IMR-90 (cell line): Measurements from ENCODE around the gene INAVA. TPM values are rescaled to one million over a fixed set of nuclear protein-coding genes. Genes with fewer than 3 reads are reported as not detected.

Experiments
- ATAC-seq: fragments of 200-7000 bp; cut with Tn5 transposase; 2 replicates; pipeline ENCODE4 v1.9.1; 2020; ENCODE audit warnings: low read depth, mild to moderate bottlenecking, moderate library complexity
- BruUV-seq: library from RNA; stranded (reverse); fragments of 400-500 nt; replicated peaks from 2 replicates; lab custom pipeline; 2021; lab: Mats Ljungman, UMichigan
- CTCF ChIA-PET: fragments of 300-600 bp; formaldehyde crosslinking; extraction: SDS; loops from one replicate; lab custom pipeline; 2021; ENCODE audit warnings: antibody characterized with exemption; lab: Yijun Ruan, JAX
- POLR2A ChIA-PET: fragments of 300-600 bp; sonication (Branson Sonifier 250); formaldehyde crosslinking; loops from one replicate; lab custom pipeline; 2022; ENCODE audit warnings: antibody characterized with exemption; ENCODE audit not compliant: unreplicated experiment; lab: Charles Lee
- DNase-seq: peaks from one replicate; pipeline ENCODE4 v3.0.0; 2013
- H2AFZ ChIP-seq: replicated peaks from 2 replicates; pipeline ENCODE3; 2013; ENCODE audit warnings: low read length, mild to moderate bottlenecking; ENCODE audit not compliant: poor library complexity
- H2AK5ac ChIP-seq: 2 replicates; pipeline ENCODE4 v1.6.1; 2013; ENCODE audit warnings: low read depth, low read length, inconsistent platforms
- H2AK9ac ChIP-seq: replicated peaks from 2 replicates; pipeline ENCODE3; 2013; ENCODE audit warnings: mild to moderate bottlenecking, low read depth, low read length, moderate library complexity; ENCODE audit not compliant: poor library complexity
- H2BK120ac ChIP-seq: 2 replicates; pipeline ENCODE4 v1.6.1; 2013; ENCODE audit warnings: low read depth, low read length, inconsistent platforms
- H2BK15ac ChIP-seq: 3 replicates; pipeline ENCODE4 v1.6.1; 2013; ENCODE audit warnings: low read depth, low read length, inconsistent platforms
- H2BK20ac ChIP-seq: 2 replicates; pipeline ENCODE4 v1.6.1; 2013; ENCODE audit warnings: low read depth, mild to moderate bottlenecking, inconsistent platforms, low read length, moderate library complexity
- H2BK5ac ChIP-seq: 2 replicates; pipeline ENCODE4 v1.6.1; 2013; ENCODE audit warnings: mild to moderate bottlenecking, low read depth, low read length, inconsistent platforms; ENCODE audit not compliant: poor library complexity, severe bottlenecking
- H3K14ac ChIP-seq: replicated peaks from 2 replicates; pipeline ENCODE4 v1.6.1; 2013; ENCODE audit warnings: low read depth, low read length, inconsistent platforms
- H3K18ac ChIP-seq: 2 replicates; pipeline ENCODE4 v1.6.1; 2013; ENCODE audit warnings: low read depth, low read length, control low read depth
- H3K23ac ChIP-seq: 2 replicates; pipeline ENCODE4 v1.6.1; 2013; ENCODE audit warnings: low read depth, low read length, inconsistent platforms
- H3K27ac ChIP-seq: 2 replicates; pipeline ENCODE4 v1.5.1; 2013; ENCODE audit warnings: mild to moderate bottlenecking, control low read depth, low read length; ENCODE audit not compliant: insufficient read depth
- H3K27me3 ChIP-seq: 2 replicates; pipeline ENCODE4 v1.6.1; 2013; ENCODE audit warnings: low read length; ENCODE audit not compliant: control insufficient read depth, insufficient read depth
- H3K36me3 ChIP-seq: 2 replicates; pipeline ENCODE4 v1.6.1; 2013; ENCODE audit warnings: low read length, mixed read lengths; ENCODE audit not compliant: control insufficient read depth, insufficient read depth
- H3K4ac ChIP-seq: 2 replicates; pipeline ENCODE4 v1.6.1; 2013; ENCODE audit warnings: low read depth, low read length, inconsistent platforms
- H3K4me1 ChIP-seq: 2 replicates; pipeline ENCODE4 v1.6.1; 2013; ENCODE audit warnings: low read length, mixed read lengths; ENCODE audit not compliant: control insufficient read depth, insufficient read depth
- H3K4me2 ChIP-seq: 2 replicates; pipeline ENCODE4 v1.6.1; 2013; ENCODE audit warnings: low read depth, mild to moderate bottlenecking, control low read depth, low read length, moderate library complexity
- H3K4me3 ChIP-seq: 2 replicates; pipeline ENCODE4 v1.5.1; 2013; ENCODE audit warnings: low read depth, mild to moderate bottlenecking, control low read depth, low read length, moderate library complexity; ENCODE audit not compliant: insufficient read depth
- H3K56ac ChIP-seq: 2 replicates; pipeline ENCODE4 v1.6.1; 2013; ENCODE audit warnings: low read length, inconsistent platforms; ENCODE audit not compliant: insufficient read depth; ENCODE audit errors: extremely low read depth
- H3K79me1 ChIP-seq, 2 experiments: 2 replicates each; pipeline ENCODE4 v1.6.1; 2013; ENCODE audit warnings: low read length in 2 of 2, inconsistent platforms in 1 of 2, low read depth in 1 of 2
- H3K9ac ChIP-seq: 2 replicates; pipeline ENCODE4 v1.6.1; 2013; ENCODE audit warnings: low read depth, low read length, control low read depth
- H3K9me1 ChIP-seq: 2 replicates; pipeline ENCODE4 v1.6.1; 2013; ENCODE audit warnings: low read length, inconsistent platforms; ENCODE audit not compliant: insufficient read depth
- H3K9me3 ChIP-seq: 2 replicates; pipeline ENCODE4 v1.6.1; 2013; ENCODE audit warnings: low read length; ENCODE audit not compliant: control insufficient read depth, insufficient read depth
- H4K20me1 ChIP-seq: 2 replicates; pipeline ENCODE4 v1.6.1; 2013; ENCODE audit warnings: low read length, inconsistent platforms; ENCODE audit not compliant: insufficient read depth
- H4K5ac ChIP-seq: 2 replicates; pipeline ENCODE4 v1.6.1; 2013; ENCODE audit warnings: mild to moderate bottlenecking, low read depth, low read length, control low read depth
- H4K8ac ChIP-seq, 2 experiments: 2 replicates each; pipeline ENCODE4 v1.6.1; 2013; ENCODE audit warnings: low read depth in 2 of 2, low read length in 2 of 2, control low read depth in 1 of 2, inconsistent platforms in 1 of 2
- H4K91ac ChIP-seq: 2 replicates; pipeline ENCODE4 v1.6.1; 2013; ENCODE audit warnings: low read depth, low read length, inconsistent platforms; ENCODE audit not compliant: insufficient read depth
- CEBPB ChIP-seq: IDR thresholded peaks from 2 replicates; pipeline ENCODE4 v1.6.1; 2012; ENCODE audit warnings: low read depth, low read length, improper control_type of control experiment
- FOS ChIP-seq: fragments of 150-350 bp; IDR thresholded peaks from 2 replicates; pipeline ENCODE4 v1.6.1; 2016; ENCODE audit warnings: low read depth, low read length
- WGBS, 2 experiments: methylation state at CpG; one replicate each; pipeline versions ENCODE4 v1.1.5 to v1.1.7; 2013; ENCODE audit warnings: missing lambda C conversion rate in 2 of 2; ENCODE audit not compliant: insufficient read length in 1 of 2; ENCODE audit errors: extremely low coverage in 2 of 2; 5-methylcytosine and 5-hydroxymethylcytosine counted together
- dilution Hi-C: fragments of 300-500 bp; cut with HindIII; formaldehyde crosslinking; loops from one replicate; pipeline ENCODE4 v1.14.3; 2018; ENCODE audit warnings: low sequenced_read_pairs; ENCODE audit not compliant: unreplicated experiment
- in situ Hi-C: fragments of 300-500 bp; cut with MboI; formaldehyde crosslinking; loops from 3 replicates; pipeline ENCODE4 v1.14.3; 2019; ENCODE audit warnings: low sequenced_read_pairs, inconsistent platforms, mixed read lengths
- intact Hi-C: fragments of 100-400 bp; cut with micrococcal nuclease; formaldehyde crosslinking; loops from 2 replicates; pipeline ENCODE4 v1.10.0; 2022
- polyA plus RNA-seq, 3 experiments: library from polyadenylated mRNA; depleted of rRNA; stranded (reverse); fragments of >200 nt; gene quantifications; 2 replicates each; pipeline ENCODE4 v1.2.3, GENCODE V29; 2012; ENCODE audit warnings: low replicate concordance in 1 of 3
- total RNA-seq: library from RNA; depleted of rRNA; stranded (reverse); fragments of >200 nt; gene quantifications from 2 replicates; pipeline ENCODE4 v1.2.3, GENCODE V29; 2012

Gene INAVA
- total and polyA plus RNA-seq, 2 of the 4 experiments (the other 2 are of a cell fraction) = under 0.01 to 0.07 TPM

DNA sequence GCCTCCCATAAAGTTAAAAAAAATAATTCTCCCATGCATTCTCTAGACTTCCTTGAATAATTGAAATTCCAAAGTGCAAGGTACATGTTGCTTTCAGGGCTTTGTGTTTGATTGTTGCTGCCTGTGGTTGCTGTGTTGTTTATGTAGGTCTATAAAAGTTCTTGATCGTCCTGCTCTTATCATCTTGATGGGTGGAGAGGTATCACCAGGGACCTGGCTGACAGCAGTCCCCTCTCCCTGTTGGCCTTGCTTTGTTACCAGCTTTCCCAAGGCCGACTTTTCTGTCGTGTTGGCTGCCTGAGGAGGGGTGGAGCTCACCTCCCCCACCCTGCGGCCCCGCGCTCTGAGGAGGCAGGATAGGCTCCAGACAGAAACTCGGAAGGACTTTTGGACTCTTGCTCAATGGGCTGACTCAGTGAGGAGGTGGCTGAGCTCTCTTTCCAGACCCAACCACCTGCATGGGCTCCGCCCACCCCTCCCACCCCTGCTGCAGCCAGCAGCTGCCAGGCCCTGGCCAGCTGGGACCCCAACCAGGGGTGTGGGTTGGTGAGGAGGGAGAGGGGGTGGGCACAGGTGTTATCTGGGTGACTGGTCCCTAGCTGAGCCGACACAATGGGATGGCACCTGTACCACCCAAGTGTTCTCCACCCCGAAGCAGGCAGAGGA is 2.0 kb downstream of the INAVA start:
- DNase-seq (no peak), ATAC-seq (no peak)
- no peak overlapping the region for H3K18ac ChIP-seq
- H2AFZ ChIP-seq = no peak overlapping the region
- no peak overlapping the region for H2BK15ac ChIP-seq
- H2AK9ac ChIP-seq = no peak overlapping the region
- 0 out of 2 replicates have a peak, but pooled peaks have one; percentile 2 for TF ChIP-seq CEBPB
- no peak for TF ChIP-seq FOS
- no peak overlapping the region for H4K91ac ChIP-seq
- H3K79me1 ChIP-seq = no peaks in the 10 kb centered on the region
- H3K9me3 ChIP-seq = no peaks in the 10 kb centered on the region
- H3K36me3 ChIP-seq = no peaks in the 10 kb centered on the region
- no peak overlapping the region for H3K27ac ChIP-seq
- H3K4me2 ChIP-seq = no peak overlapping the region
- H4K20me1 ChIP-seq = no peaks in the 10 kb centered on the region; the same call in 1 of the 2 replicates
- no peak overlapping the region for H3K56ac ChIP-seq
- peaks cover 2% of the 10 kb centered on the region; the same call in 1 of the 2 replicates for H3K4me1 ChIP-seq
- no peak overlapping the region for H4K5ac ChIP-seq
- in situ Hi-C loops (no loop called here), intact Hi-C loops (no loop called here), dilution Hi-C loops (no loop called here)
- H3K23ac ChIP-seq = no peak overlapping the region
- no CpG with 5 or more reads among the region's 10 CpGs for WGBS, 2 experiments
- no peak overlapping the region for H3K4me3 ChIP-seq
- ChIA-PET POLR2A (interaction anchor here (0.6 kb wide), 1 partner anchor 11 kb away, joined by 4 read pairs; no protein-coding TSS in a partner anchor), CTCF (interaction anchor here (0.6 kb wide), 1 partner anchor 446 kb away, joined by 3 read pairs; no protein-coding TSS in a partner anchor)
- no peak overlapping the region for H3K9ac ChIP-seq
- H2BK120ac ChIP-seq = no peak overlapping the region
- peaks cover 3% of the 10 kb centered on the region; the same call in 1 of the 2 replicates for H3K9me1 ChIP-seq
- no peak overlapping the region for H2BK5ac ChIP-seq
- H2AK5ac ChIP-seq = no peak overlapping the region
- H3K14ac ChIP-seq = no peak overlapping the region
- no peak overlapping the region for H2BK20ac ChIP-seq
- BruUV-seq = no TSS peak
- peaks cover 54% of the 10 kb centered on the region for H3K27me3 ChIP-seq
- no peak overlapping the region for H4K8ac ChIP-seq
- H3K4ac ChIP-seq = no peak overlapping the region
